ENCODE data around the gene KLF5. TPM values are rescaled to one million over a fixed set of nuclear protein-coding genes. Genes with fewer than 3 reads are reported as not detected.

The KLF5 gene
- total RNA-seq, 1 experiment from 2014 or later, result 2.2 TPM

DNA sequence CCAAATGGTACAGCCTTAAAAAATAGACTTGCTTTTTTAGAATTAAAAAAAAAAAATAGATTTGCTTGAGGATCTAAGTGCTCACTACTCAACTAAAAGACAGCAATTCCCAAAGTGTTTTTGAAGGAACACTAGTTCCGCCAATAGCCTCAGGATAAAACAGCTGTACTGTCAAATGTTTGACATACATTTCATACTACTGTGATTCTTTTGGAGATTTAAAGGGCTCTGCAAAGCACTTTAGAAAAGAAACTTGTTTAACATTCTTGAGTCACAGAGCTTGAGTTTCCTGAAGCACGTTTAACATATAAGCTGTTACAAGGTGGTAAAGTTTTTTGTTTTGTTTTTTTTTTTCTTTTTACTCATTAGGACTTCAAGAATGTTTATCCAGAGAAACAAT, 23.1 kb upstream of the KLF5 start:
- Histone ChIP-seq H3K9ac (ENCODE audit: extremely low read depth, insufficient read length, low read length) (no peak overlapping the region), H4K20me1 (ENCODE audit: control insufficient read depth, insufficient read depth, insufficient read length) (no peaks in the 10 kb centered on the region), H3K14ac (ENCODE audit: insufficient read depth, low read length) (no peak overlapping the region), H4K8ac (replicated peaks; ENCODE audit: insufficient read length, low read depth, low read length) (no peak overlapping the region), H3K9me3 (ENCODE audit: control insufficient read depth, low read depth, low read length) (no peaks in the 10 kb centered on the region), H4K91ac (ENCODE audit: insufficient read length, low read depth, low read length) (no peak overlapping the region), H3K56ac (ENCODE audit: insufficient read length, low read depth, low read length) (no peak overlapping the region), H3K27me3 (ENCODE audit: insufficient read depth, low read length) (no peaks in the 10 kb centered on the region), H3K23ac (ENCODE audit: insufficient read length, low read depth, low read length) (no peak overlapping the region), H2BK20ac (ENCODE audit: low read depth, low read length, poor library complexity, severe bottlenecking) (no peak overlapping the region), H2BK15ac (ENCODE audit: low read depth, low read length) (no peak overlapping the region), H2AK5ac (ENCODE audit: insufficient read length, low read length) (no peak overlapping the region), H3K27ac (ENCODE audit: insufficient read length, low read depth, low read length) (no peak overlapping the region), H3K23me2 (ENCODE audit: insufficient read length, low read depth, low read length, poor library complexity, severe bottlenecking) (no peaks in the 10 kb centered on the region), H3K79me1 (ENCODE audit: insufficient read depth, low read depth, low read length, poor library complexity, severe bottlenecking) (no peaks in the 10 kb centered on the region), H3K18ac (ENCODE audit: insufficient read length, low read depth, low read length) (no peak overlapping the region), H3K4me2 (ENCODE audit: insufficient read depth, insufficient read length, low read length) (no peak overlapping the region), H3K79me2 (ENCODE audit: insufficient read depth, low read length) (no peaks in the 10 kb centered on the region), H3T11ph (ENCODE audit: low read length) (no peak overlapping the region), H3K4ac (ENCODE audit: low read depth, low read length) (no peak overlapping the region), H2BK120ac (ENCODE audit: low read depth, low read length, poor library complexity, severe bottlenecking) (no peak overlapping the region), H2AFZ (ENCODE audit: low read length) (no peak overlapping the region), H4K5ac (ENCODE audit: insufficient read length, low read depth, low read length) (no peak overlapping the region), H3K4me1 (ENCODE audit: insufficient read depth, low read length) (no peaks in the 10 kb centered on the region), H2BK12ac (ENCODE audit: insufficient read length, low read depth, low read length) (no peak overlapping the region), H2BK5ac (ENCODE audit: insufficient read length, low read length) (no peak overlapping the region)
- Mint-ChIP-seq H3K36me3 (ENCODE audit: insufficient read depth in 1 of 3, low read depth in 3 of 3) (no peaks in the 10 kb centered on the region), H3K27ac (no peak overlapping the region), H3K4me1 (peaks cover 17 to 25% of the 10 kb centered on the region in 2 experiments), H3K27me3 (ENCODE audit: low read depth) (peaks cover 5% of the 10 kb centered on the region), H3K4me3 (no peak overlapping the region), H3K9me3 (no peaks in the 10 kb centered on the region)
- DNase-seq, result no peak
- no peak for TF ChIP-seq CTCF (conservative IDR thresholded peaks at IDR 0.05)
- no CpG with 5 or more reads among the region's 2 CpGs for WGBS (ENCODE audit: extremely low coverage, insufficient read length, low lambda C conversion rate)

Measured in H9 (cell line).